Large intestine (tissue), 3 donors: ENCODE measurements around the gene GRIK3. TPM values are rescaled to one million over a fixed set of nuclear protein-coding genes. Genes with fewer than 3 reads are reported as not detected.

Experiments used
- DNase-seq, 2 donors: peaks; one replicate each; pipeline versions ENCODE4 v3.0.0 to v3.0.0-alpha.2; 2013
- H3K27ac ChIP-seq: one replicate; pipeline ENCODE4 v1.5.1; 2013; ENCODE audit warnings: low read length
- H3K27me3 ChIP-seq: 2 replicates; pipeline ENCODE4 v1.6.1; 2013; ENCODE audit warnings: low read length; ENCODE audit not compliant: control insufficient read depth, insufficient read depth
- H3K36me3 ChIP-seq: 2 replicates; pipeline ENCODE4 v1.6.1; 2013; ENCODE audit warnings: low read length; ENCODE audit not compliant: control insufficient read depth, insufficient read depth
- H3K4me1 ChIP-seq: one replicate; pipeline ENCODE4 v1.6.1; 2013; ENCODE audit warnings: low read length; ENCODE audit not compliant: control insufficient read depth, insufficient read depth
- H3K4me3 ChIP-seq: one replicate; pipeline ENCODE4 v1.5.1; 2013; ENCODE audit warnings: low read length
- H3K9me3 ChIP-seq: one replicate; pipeline ENCODE4 v1.6.1; 2013; ENCODE audit warnings: mild to moderate bottlenecking, low read depth, low read length, moderate library complexity; ENCODE audit not compliant: control insufficient read depth
- WGBS: methylation state at CpG from one replicate; pipeline ENCODE4 v1.1.5; 2013; ENCODE audit warnings: low lambda C conversion rate; ENCODE audit not compliant: insufficient coverage; 5-methylcytosine and 5-hydroxymethylcytosine counted together
- polyA plus RNA-seq: library from polyadenylated mRNA; unstranded; fragments of 120-200 nt; gene quantifications from one replicate; pipeline ENCODE4 v1.2.1, GENCODE V29; 2013

GRIK3 gene
- polyA plus RNA-seq, 1 donor, result 4.5 TPM

DNA sequence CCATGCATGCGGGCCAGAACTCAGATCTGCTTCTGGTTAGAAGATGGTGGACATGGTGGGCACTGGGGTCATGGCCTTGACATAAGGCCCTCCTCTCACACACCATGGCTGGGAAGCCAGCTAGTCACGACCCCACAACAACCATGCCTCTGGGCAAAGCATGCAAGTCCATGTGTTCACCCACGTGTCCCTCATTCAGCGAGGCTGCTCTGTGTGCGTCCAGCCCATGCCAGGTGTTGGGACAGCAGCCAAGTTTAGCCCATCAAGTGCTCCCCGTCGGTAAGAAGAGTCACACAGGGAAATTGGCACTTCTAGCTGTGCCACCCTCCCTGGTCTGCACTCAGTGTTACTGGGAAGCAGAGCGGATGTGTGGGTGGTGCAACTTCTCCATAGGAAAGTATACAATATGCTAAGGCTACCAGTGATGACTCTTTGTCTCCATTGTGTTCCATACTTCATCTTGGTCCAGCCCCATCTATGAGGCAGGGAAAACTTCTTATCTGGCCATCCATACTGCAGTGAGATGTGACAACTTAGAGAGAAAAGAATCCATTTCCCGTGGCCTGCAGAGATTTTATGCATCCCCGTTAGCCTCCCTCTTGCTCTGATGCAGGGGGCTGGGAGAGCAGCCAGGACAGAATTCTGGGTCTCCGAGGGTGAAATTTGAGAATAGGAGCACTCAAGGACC, 198.0 kb downstream of the GRIK3 start:
- Histone ChIP-seq H3K36me3 (no peaks in the 10 kb centered on the region), H3K9me3 (no peaks in the 10 kb centered on the region), H3K4me1 (no peaks in the 10 kb centered on the region), H3K4me3 (no peak overlapping the region), H3K27me3 (no peaks in the 10 kb centered on the region), H3K27ac (no peak overlapping the region)
- no CpG with 5 or more reads among the region's 11 CpGs for WGBS
- DNase-seq, result no peak

GRCh38 chr1:36835696-36836095, 198.6 kb downstream of the GRIK3 start:
- Histone ChIP-seq H3K9me3 (no peaks in the 10 kb centered on the region), H3K4me3 (no peak overlapping the region), H3K27ac (no peak overlapping the region), H3K4me1 (no peaks in the 10 kb centered on the region), H3K36me3 (no peaks in the 10 kb centered on the region), H3K27me3 (no peaks in the 10 kb centered on the region)
- DNase-seq, result no peak
- WGBS, result no CpG with 5 or more reads among the region's 4 CpGs

- 17% methylated on average over 1 of the region's 4 CpGs for WGBS
Measured at GRCh38 chr1:36835017-36835695, 199.2 kb downstream of the GRIK3 start.

DNA sequence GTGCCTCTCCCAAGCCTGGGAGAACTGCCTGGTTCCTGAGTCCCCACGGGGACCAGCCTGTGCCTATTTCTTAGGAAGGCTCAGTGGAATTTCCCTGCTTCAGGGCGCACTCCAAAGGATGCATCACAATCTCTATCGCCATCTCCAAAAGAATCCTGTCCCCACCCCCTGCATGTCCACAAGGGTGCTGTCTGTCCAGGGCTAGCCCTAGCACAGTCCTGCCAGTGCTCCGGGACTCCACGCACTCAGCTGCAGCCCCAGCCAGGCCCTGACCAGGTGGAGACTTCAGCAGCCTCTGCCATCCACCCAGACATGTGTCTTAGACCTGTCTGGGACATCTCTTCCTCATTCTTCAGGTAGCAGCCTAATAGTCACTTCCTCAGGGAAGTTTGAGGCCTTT, 199.7 kb downstream of the GRIK3 start:
- no peaks in the 10 kb centered on the region for H3K27me3 ChIP-seq
- H3K27ac ChIP-seq, result no peak overlapping the region
- DNase-seq, result no peak
- no CpG with 5 or more reads among the region's 5 CpGs for WGBS
- H3K9me3 ChIP-seq, result no peaks in the 10 kb centered on the region
- no peaks in the 10 kb centered on the region for H3K4me1 ChIP-seq
- no peak overlapping the region for H3K4me3 ChIP-seq
- no peaks in the 10 kb centered on the region for H3K36me3 ChIP-seq

More at GRCh38 chr1:36835017-36835695, 199.2 kb downstream of the GRIK3 start:
- H3K4me3 ChIP-seq, result no peak overlapping the region
- no peaks in the 10 kb centered on the region for H3K4me1 ChIP-seq
- no peak overlapping the region for H3K27ac ChIP-seq
- no peak for DNase-seq
- H3K36me3 ChIP-seq, result no peaks in the 10 kb centered on the region
- no peaks in the 10 kb centered on the region for H3K27me3 ChIP-seq
- H3K9me3 ChIP-seq, result no peaks in the 10 kb centered on the region

- Histone ChIP-seq H3K27me3 (peaks cover 2% of the 10 kb centered on the region), H3K4me1 (no peaks in the 10 kb centered on the region), H3K27ac (no peak overlapping the region), H3K9me3 (no peaks in the 10 kb centered on the region), H3K4me3 (no peak overlapping the region), H3K36me3 (no peaks in the 10 kb centered on the region)
- WGBS, result no CpG with 5 or more reads among the region's 9 CpGs
- DNase-seq, result no peak
Measured at GRCh38 chr1:36831186-36831810, 203.0 kb downstream of the GRIK3 start.

GRCh38 chr1:36829961-36830360, 204.4 kb downstream of the GRIK3 start:
- WGBS, result no CpG with 5 or more reads among the region's 4 CpGs
- no peak for DNase-seq
- Histone ChIP-seq H3K27ac (no peak overlapping the region), H3K9me3 (no peaks in the 10 kb centered on the region), H3K4me3 (no peak overlapping the region), H3K27me3 (peaks cover 2% of the 10 kb centered on the region), H3K36me3 (no peaks in the 10 kb centered on the region), H3K4me1 (no peaks in the 10 kb centered on the region)

GRCh38 chr1:36829066-36829465, 205.2 kb downstream of the GRIK3 start:
- Histone ChIP-seq H3K4me3 (no peak overlapping the region), H3K4me1 (no peaks in the 10 kb centered on the region), H3K27ac (no peak overlapping the region), H3K36me3 (no peaks in the 10 kb centered on the region), H3K9me3 (no peaks in the 10 kb centered on the region), H3K27me3 (peaks cover 2% of the 10 kb centered on the region)
- WGBS, result no CpG with 5 or more reads among the region's 6 CpGs
- no peak for DNase-seq

DNA sequence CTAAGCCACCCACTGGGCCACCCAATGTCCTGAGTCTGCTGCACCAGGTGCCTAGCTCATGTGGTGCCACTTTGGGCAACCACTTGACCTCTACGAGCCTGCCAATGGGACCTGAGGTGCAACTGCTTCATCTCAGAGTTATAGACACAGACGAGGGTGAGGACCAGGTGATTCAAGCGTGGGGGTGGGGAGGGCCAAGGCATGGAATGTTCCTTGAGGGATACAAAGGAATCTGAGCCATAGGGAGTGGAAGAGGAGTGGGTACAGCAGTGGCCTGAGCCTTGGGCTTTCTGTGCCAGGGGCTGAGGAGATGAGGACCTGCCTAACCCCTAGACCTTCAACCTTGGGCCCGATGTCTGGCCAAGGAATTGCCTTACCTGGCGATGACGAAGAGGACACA, 209.1 kb downstream of the GRIK3 start:
- no peak for DNase-seq
- no CpG with 5 or more reads among the region's 6 CpGs for WGBS

DNA sequence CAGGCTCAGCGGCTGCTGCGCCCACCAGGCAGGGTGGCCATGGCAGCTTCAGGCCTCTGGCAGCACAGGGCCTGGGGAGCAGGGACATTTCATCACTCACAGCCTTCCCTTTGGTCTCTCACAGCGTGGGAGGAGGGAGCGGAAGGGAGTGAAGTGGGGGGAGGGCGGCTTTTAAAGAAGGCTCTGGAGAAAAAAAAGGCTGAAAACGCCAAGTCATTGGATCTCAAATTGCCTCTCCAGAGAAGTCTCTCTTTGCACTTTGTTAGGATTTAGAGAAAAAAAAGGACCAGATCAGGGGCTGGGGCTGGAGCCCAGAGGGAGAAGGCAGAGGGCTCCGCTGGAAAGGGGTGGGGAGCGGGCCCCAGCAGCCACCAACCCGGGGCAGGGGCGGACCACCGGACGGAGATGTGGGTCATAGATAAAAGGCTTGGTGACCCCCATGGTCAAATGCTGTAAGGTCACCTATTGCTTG, 209.9 kb downstream of the GRIK3 start:
- Histone ChIP-seq H3K36me3 (no peaks in the 10 kb centered on the region), H3K9me3 (no peaks in the 10 kb centered on the region), H3K27ac (no peak overlapping the region), H3K4me1 (no peaks in the 10 kb centered on the region), H3K27me3 (peaks cover 2% of the 10 kb centered on the region), H3K4me3 (no peak overlapping the region)
- no peak for DNase-seq
- WGBS, result 36% methylated on average over 2 of the region's 12 CpGs

More for the DNA sequence above, 209.1 kb downstream of the GRIK3 start:
- no peak overlapping the region for H3K4me3 ChIP-seq
- H3K9me3 ChIP-seq, result no peaks in the 10 kb centered on the region
- H3K4me1 ChIP-seq, result no peaks in the 10 kb centered on the region
- H3K36me3 ChIP-seq, result no peaks in the 10 kb centered on the region
- H3K27ac ChIP-seq, result no peak overlapping the region
- H3K27me3 ChIP-seq, result peaks cover 2% of the 10 kb centered on the region

DNA sequence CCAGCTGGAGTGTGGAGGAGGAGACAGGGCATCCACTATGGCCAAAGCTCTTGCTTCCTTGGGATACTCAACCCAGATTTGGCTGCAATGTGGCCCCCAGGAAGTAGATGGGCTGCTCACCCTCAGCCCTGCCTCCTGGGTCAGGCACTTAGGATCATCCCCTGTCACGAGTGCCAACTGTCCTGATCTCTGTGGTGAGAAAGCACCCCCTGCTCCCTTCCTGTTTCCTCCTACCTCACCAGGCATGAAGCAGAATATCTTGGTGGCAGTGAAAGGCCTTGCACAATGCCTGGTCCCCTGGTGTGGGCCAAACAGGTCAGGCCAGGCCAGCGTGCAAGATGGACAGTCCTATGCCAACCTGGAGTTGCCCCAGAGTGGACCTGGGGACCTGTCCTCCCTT, 211.7 kb downstream of the GRIK3 start:
- no peak overlapping the region for H3K4me3 ChIP-seq
- H3K9me3 ChIP-seq, result no peaks in the 10 kb centered on the region
- no peak overlapping the region for H3K27ac ChIP-seq
- H3K36me3 ChIP-seq, result no peaks in the 10 kb centered on the region
- H3K27me3 ChIP-seq, result peaks cover 2% of the 10 kb centered on the region
- H3K4me1 ChIP-seq, result no peaks in the 10 kb centered on the region
- WGBS, result no CpG with 5 or more reads among the region's 2 CpGs
- DNase-seq, result no peak
